Stimulated activated CD8-positive, alpha-beta memory T cell treated with anti-CD3 and anti-CD28 coated beads, Interleukin-4, amount 100 ng/mL, for 24 hours (primary cell): Measurements from ENCODE around the gene PSMB11.
"Not testable (repeated sequence)": the region's sequence is repeated elsewhere in the genome, so short reads cannot be mapped to it uniquely, and the experiment has no call there.

Experiments
- DNase-seq: peaks from one replicate; pipeline ENCODE4 v3.0.0-alpha.2; 2020; ENCODE audit warnings: low read depth

PSMB11 gene

DNA sequence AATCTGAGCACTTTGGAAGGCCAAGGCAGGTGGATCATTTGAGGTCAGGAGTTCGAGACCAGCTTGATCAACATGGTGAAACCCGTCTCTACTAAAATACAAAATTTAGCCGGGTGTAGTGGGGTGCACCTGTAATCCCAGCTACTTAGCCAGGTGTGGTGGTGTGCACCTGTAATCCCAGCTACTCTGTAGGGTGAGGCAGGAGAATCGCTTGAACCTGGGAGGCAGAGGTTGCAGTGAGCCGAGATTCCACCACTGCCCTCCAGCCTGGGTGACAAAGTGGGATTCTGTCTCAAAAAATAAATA, 28.3 kb upstream of the PSMB11 start:
- DNase-seq = not testable (repeated sequence)

DNA sequence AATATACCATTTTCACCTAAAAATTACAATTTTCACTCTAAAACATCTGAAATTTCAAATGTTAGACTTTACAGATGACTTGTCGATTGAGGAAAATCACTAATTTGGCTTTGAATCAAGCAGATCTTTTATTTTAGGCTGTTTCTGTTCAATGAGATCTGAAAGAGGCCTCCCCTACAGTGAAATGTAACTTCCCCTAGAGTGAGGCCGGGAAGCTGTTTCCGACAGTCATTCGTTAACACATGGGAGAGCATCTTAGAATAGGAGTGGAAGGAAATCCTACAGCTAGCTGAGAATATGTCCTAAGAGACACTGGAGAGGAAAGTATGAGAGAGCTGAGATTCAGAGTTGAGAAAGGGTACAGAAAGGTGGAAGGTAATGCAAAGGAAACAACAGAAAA, 26.4 kb upstream of the PSMB11 start:
- DNase-seq = no peak

DNA sequence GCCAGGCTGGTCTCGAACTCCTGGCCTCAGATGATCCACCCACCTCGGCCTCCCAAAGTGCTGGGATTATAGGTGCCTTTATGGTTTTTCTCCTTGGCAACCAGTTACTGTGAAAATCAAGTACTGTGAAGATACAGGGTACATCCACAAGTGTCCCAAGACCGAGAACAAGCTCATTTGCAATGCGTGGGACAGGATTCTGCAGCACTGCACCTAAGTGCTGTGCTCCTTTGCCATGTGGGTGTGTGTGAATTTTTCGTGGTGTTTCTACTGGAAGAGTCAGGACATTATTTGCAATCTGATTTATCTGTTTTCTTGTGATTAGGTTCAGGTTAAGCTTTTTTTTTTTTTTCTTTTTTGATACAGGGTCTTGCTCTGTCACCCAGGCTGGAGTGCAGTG, 24.9 kb upstream of the PSMB11 start:
- no peak for DNase-seq

DNA sequence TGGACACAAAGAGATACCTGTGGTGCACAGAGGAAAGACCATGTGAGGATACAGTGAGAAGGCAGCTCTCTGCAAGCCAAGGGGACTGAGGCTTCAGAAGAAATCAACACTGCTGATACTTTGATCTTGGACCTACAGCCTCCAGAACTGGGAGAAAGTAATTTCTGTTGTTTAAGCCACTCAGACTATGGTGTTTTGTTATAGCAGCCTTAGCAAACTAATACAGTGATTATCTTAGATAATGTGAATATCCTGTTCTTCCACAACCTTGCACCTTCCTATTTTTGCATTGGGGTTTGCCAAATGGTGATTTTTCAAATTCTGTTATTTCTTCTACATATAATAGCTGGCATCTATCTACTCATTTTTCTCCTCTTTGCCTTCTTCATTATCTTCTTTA, 23.9 kb upstream of the PSMB11 start:
- no peak for DNase-seq

GRCh38 chr14:23020143-23021128, 21.6 kb upstream of the PSMB11 start:
- no peak for DNase-seq

- no peak for DNase-seq
Measured at GRCh38 chr14:23021434-23021833, 20.6 kb upstream of the PSMB11 start.

GRCh38 chr14:23021889-23022442, 20.0 kb upstream of the PSMB11 start:
- no peak for DNase-seq

- no peak for DNase-seq
Measured at GRCh38 chr14:23023022-23023794, 18.8 kb upstream of the PSMB11 start.

DNA sequence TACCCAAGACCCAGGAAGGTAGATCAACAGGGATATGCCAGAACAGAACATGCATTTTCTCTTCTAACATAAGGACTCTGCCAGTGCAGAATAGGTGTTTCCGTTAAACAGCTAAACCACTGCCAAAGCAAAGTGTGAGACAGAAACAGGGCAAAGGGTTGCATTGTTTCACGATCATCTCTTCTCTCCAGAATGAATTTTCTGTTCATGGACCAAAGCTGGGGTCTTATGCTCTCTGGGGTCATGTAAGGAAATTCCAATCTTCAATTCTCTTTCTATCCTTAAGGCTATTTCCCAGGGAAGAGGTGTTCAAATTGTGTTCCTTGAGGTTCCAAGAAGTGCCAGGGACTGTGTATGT, 18.2 kb upstream of the PSMB11 start:
- no peak for DNase-seq

DNA sequence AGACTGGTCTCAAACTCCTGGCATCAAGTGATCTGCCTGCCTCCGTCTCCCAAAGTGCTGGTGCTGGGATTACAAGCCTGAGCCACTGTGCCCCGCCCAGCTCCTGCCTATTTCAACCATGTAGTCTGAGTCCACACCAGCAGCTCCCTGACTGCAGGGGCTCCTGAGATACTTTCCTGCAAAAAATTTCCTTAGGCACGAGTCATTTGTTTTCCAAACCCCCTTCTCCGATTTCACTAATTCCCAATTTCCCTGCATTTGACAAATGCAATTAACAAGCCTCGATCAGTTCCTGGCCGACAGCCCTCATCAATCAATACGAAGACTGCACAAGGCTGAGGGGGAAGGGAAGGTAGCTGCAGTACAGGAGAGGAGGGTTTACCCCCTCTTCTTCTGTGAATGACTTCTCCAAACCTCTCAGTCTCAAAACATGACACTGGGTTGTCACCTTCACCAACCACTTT, 17.4 kb upstream of the PSMB11 start:
- no peak for DNase-seq

DNA sequence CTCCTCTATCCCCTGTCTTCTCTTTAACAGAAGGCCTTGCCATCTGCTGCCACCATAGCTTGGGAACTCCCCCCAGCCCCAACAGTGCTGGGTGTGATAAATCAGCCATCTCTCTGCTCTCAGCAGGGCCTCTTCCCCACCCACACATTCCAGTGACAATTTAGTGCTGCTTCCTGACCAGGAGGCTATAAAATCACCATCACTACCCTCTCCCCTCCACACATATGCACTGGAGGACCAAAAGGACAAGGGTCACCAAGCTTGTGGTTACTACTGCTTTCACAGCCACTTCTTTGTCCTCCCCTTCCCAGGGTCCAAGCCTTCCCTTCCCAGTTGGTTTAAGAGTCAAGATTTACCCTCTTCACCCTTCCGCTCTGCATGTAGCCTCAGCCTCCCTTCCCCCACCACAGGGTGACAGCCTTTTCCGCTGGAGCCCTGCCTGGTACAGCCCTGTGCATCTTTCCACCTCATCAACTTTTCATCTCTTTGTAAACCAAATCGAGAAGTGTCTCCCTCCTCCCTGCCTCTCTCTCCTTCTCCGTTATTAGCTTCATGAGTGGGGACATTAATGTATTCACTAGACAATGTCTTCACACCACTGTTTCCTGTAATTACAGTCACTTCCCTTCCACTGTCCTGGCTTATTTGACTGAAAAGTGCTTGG, 16.7 kb upstream of the PSMB11 start:
- no peak for DNase-seq

GRCh38 chr14:23028799-23029198, 13.2 kb upstream of the PSMB11 start:
- no peak for DNase-seq

DNA sequence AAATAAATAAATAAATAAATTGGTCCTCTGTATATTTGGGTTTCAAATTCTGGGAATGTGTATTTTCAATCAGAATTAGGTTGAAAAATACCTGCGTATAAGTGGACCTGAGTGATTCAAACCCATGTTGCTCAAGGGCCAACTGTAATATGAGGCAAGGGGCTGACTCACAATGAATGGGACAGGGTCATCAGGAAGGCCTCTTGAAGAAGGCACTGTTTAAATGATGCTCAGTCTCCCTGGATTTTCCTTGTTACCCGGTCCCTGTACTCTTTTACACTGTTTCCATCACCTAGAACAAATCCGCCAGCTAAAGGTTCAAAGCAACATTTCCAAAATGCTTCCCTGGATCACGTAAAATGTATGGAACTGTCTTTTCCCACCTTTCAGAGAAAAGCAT, 11.1 kb upstream of the PSMB11 start:
- no peak for DNase-seq

GRCh38 chr14:23033251-23033727, 8.7 kb upstream of the PSMB11 start:
- DNase-seq = no peak

DNA sequence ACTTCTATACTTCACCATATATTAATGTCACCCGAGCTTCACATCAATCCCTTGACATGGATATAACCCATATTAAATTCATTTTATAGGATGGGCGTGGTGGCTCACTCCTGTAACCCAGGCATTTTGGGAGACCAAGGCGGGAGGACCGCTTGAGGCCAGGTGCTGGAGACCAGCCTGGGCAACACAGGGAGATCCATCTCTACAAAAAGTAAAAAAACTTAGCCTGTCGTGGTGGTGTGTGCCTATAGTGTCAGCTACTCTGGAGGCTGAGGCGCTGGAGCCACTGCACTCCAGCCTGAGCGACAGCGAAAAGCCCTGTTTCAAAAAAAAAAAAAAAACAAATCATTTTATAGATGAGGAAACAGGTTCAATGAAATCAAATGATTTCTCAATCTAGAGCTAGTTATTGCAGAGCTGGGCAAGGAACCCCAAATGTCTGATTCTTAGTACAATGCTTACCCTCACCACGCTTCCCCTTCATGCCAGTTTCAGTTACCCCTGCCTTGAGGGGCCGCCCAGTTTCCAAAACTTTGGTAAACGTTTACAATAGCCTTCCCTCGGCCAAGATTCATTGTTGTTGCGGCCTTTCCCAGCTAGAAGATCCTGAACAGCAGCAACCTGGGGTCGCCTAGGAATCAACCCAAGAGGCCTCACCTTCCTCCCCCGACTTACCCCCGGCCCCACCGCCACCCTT, 8.1 kb upstream of the PSMB11 start:
- DNase-seq = no peak

- peak; percentile 74 for DNase-seq
Measured at GRCh38 chr14:23034498-23035302, 7.3 kb upstream of the PSMB11 start, which contains the start of gene PSMB5. PSMB5 (minus strand) TSS chr14:23034900; CDS start chr14:23034881, 19 bp downstream.

- no peak for DNase-seq
Measured at GRCh38 chr14:23035303-23036144, 6.5 kb upstream of the PSMB11 start.

DNA sequence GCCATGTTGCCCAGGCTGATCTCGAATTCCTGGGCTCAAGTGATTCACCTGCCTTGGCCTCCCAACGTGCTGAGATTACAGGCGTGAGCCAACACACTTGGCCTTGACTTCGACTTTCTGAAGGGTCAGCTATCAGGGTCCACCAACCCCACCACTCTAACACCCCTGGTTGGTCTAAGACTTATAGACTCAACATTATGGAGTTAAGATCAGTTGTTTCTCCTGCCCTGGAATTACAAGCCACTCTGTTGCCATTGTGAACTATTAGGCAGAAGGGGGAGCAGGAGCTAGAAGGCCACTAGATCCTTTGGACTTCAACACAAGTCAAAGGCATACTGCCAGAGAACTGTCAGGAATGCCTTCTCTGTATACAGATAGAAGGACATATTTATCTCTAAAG, 1.9 kb upstream of the PSMB11 start:
- no peak for DNase-seq

DNA sequence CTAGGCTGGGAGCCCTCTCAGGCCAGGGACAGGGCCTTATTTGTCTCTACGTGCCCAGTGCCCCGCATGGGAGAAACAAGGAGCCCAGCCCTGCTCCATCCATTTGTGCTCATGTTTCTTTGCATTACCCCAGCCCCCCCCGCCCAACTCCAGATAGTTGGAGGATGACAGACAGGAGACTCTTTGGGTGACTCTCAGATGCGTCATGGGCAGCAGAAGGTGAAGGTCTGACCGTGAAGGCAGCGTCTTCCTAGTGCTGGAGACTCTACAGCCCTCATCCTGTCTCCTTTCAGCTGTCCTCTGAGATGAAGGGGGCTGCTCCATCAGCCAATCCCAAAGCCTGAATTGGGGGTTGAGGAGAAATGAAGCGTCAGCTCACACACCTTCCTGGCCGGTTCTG, 283 bp upstream of the PSMB11 start:
- DNase-seq = no peak

- DNase-seq = no peak
Measured at GRCh38 chr14:23043145-23043544, 1.1 kb downstream of the PSMB11 start.
